ENCODE data around the gene GNPNAT1. TPM values are rescaled to one million over a fixed set of nuclear protein-coding genes. Genes with fewer than 3 reads are reported as not detected.

The GNPNAT1 gene
- polyA plus RNA-seq, 2 of the 4 experiments (the other 2 are of a cell fraction), result 48.6 to 74.3 TPM

GRCh38 chr14:52840877-52841276, 49.5 kb upstream of the GNPNAT1 start:
- DNase-seq (ENCODE audit: low read depth in 1 of 2, low spot score in 1 of 2) (peak; percentile 33 to 63), ATAC-seq (peak; percentile 92 to 94), FAIRE-seq (no peak)
- Histone ChIP-seq H3K4me1 (peaks cover 17% of the 10 kb centered on the region), H3K4me2 (peak overlapping the region; percentile 46), H3K27ac (peak overlapping the region; percentile 44 to 62), H3K4me3 (no peak overlapping the region), H3K9me3 (no peaks in the 10 kb centered on the region)
- ChIA-PET CTCF (interaction anchor here (0.9 to 2.4 kb wide), 6 partner anchors 8 to 113 kb away, joined by 3 to 11 read pairs (median 4); partner anchors contain the start of gene FERMT2), POLR2A (no interaction called here)
- TF ChIP-seq MAX (IDR thresholded peaks at IDR 0.05) (peak; percentile 55), EHF (CRISPR knock-in tag; IDR thresholded peaks at IDR 0.05) (no peak)
- 34% methylated on average over 3 of the region's 3 CpGs for WGBS (ENCODE audit: missing lambda C conversion rate)

GRCh38 chr14:52837451-52837850, 46.0 kb upstream of the GNPNAT1 start:
- Histone ChIP-seq H3K27ac (peak overlapping the region in 1 of 2 experiments; percentile 25; a peak in 2 of 6 replicates), H3K9me3 (no peaks in the 10 kb centered on the region), H3K4me1 (peaks cover 37% of the 10 kb centered on the region), H3K4me3 (no peak overlapping the region), H3K4me2 (no peak overlapping the region)
- ChIA-PET CTCF (interaction anchor here (1.0 kb wide), 1 partner anchor 59 kb away, joined by 3 read pairs; no protein-coding TSS in a partner anchor), POLR2A (no interaction called here)
- WGBS (ENCODE audit: missing lambda C conversion rate), result 85% methylated on average over 7 of the region's 7 CpGs
- no peak for TF ChIP-seq HES2 (IDR thresholded peaks at IDR 0.05)
- TF ChIP-seq JUNB (IDR thresholded peaks at IDR 0.05), result no peak
- no peak for TF ChIP-seq FOXS1 (CRISPR knock-in tag; IDR thresholded peaks at IDR 0.05)
- no peak for TF ChIP-seq ZC3H11A (IDR thresholded peaks at IDR 0.05)
- no peak for TF ChIP-seq KDM5A (IDR thresholded peaks at IDR 0.05)
- no peak for TF ChIP-seq HOXA7 (CRISPR knock-in tag; IDR thresholded peaks at IDR 0.05)
- TF ChIP-seq TP53 (CRISPR knock-in tag; IDR thresholded peaks at IDR 0.05), result no peak
- TF ChIP-seq HOXB5 (CRISPR knock-in tag; IDR thresholded peaks at IDR 0.05), result no peak
- no peak for TF ChIP-seq ZFP36 (IDR thresholded peaks at IDR 0.05; ENCODE audit: borderline replicate concordance, partially characterized antibody)
- no peak for TF ChIP-seq ATOH8 (CRISPR knock-in tag; IDR thresholded peaks at IDR 0.05; ENCODE audit: low read depth)
- no peak for TF ChIP-seq RAD21 (conservative IDR thresholded peaks at IDR 0.05 in 1 of 2, IDR thresholded peaks at IDR 0.05 in 1 of 2)
- TF ChIP-seq KDM1A (IDR thresholded peaks at IDR 0.05; ENCODE audit: low read depth), result no peak
- FAIRE-seq (no peak), ATAC-seq (no peak), DNase-seq (ENCODE audit: low read depth in 1 of 2, low spot score in 1 of 2) (no peak)

GRCh38 chr14:52836063-52836462, 44.7 kb upstream of the GNPNAT1 start:
- Histone ChIP-seq H3K27ac (peak overlapping the region; percentile 74 to 87), H3K4me3 (no peak overlapping the region), H3K9me3 (no peaks in the 10 kb centered on the region), H3K4me1 (peaks cover 32% of the 10 kb centered on the region), H3K4me2 (peak overlapping the region; percentile 64)
- POLR2A ChIA-PET, result no interaction called here
- ATAC-seq (no peak), FAIRE-seq (no peak), DNase-seq (ENCODE audit: low read depth in 1 of 2, low spot score in 1 of 2) (no peak)
- 57% methylated on average over 9 of the region's 9 CpGs for WGBS (ENCODE audit: missing lambda C conversion rate)
- TF ChIP-seq HMGXB4 (CRISPR knock-in tag; IDR thresholded peaks at IDR 0.05; ENCODE audit: borderline replicate concordance), result no peak
- TF ChIP-seq CHD2 (IDR thresholded peaks at IDR 0.05; ENCODE audit: low read length, partially characterized antibody), result no peak
- TF ChIP-seq HOXA7 (CRISPR knock-in tag; IDR thresholded peaks at IDR 0.05), result no peak
- no peak for TF ChIP-seq TP53 (CRISPR knock-in tag; IDR thresholded peaks at IDR 0.05)
- no peak for TF ChIP-seq FOSL2 (IDR thresholded peaks at IDR 0.05)
- peak; percentile 50; the same call in 1 of the 2 replicates for TF ChIP-seq FOSL2 (CRISPR knock-in tag; IDR thresholded peaks at IDR 0.05)
- TF ChIP-seq TFCP2L1 (CRISPR knock-in tag; IDR thresholded peaks at IDR 0.05), result no peak
- CTCF ChIA-PET, result interaction anchor here (2.5 kb wide), 1 partner anchor 12 kb away, joined by 10 read pairs; no protein-coding TSS in a partner anchor

Data from A549 (cell line).